ENCODE data around the gene MLLT10. TPM values are rescaled to one million over a fixed set of nuclear protein-coding genes. Genes with fewer than 3 reads are reported as not detected.
"Not testable (repeated sequence)": the region's sequence is repeated elsewhere in the genome, so short reads cannot be mapped to it uniquely, and the experiment has no call there.

The MLLT10 gene
- total RNA-seq, 1 donor from 2014 or later, result 65.6 TPM

- Mint-ChIP-seq H3K27me3 (no peaks in the 10 kb centered on the region), H3K36me3 (ENCODE audit: insufficient read depth) (peaks cover 35% of the 10 kb centered on the region), H3K27ac (no peak overlapping the region), H3K9me3 (ENCODE audit: low read depth) (peaks cover 9% of the 10 kb centered on the region), H3K4me1 (ENCODE audit: low read depth) (no peaks in the 10 kb centered on the region), H3K4me3 (ENCODE audit: low read depth) (no peak overlapping the region)
- no peak for DNase-seq (ENCODE audit: low spot score, unreplicated experiment)
- TF ChIP-seq, protein P1, sequence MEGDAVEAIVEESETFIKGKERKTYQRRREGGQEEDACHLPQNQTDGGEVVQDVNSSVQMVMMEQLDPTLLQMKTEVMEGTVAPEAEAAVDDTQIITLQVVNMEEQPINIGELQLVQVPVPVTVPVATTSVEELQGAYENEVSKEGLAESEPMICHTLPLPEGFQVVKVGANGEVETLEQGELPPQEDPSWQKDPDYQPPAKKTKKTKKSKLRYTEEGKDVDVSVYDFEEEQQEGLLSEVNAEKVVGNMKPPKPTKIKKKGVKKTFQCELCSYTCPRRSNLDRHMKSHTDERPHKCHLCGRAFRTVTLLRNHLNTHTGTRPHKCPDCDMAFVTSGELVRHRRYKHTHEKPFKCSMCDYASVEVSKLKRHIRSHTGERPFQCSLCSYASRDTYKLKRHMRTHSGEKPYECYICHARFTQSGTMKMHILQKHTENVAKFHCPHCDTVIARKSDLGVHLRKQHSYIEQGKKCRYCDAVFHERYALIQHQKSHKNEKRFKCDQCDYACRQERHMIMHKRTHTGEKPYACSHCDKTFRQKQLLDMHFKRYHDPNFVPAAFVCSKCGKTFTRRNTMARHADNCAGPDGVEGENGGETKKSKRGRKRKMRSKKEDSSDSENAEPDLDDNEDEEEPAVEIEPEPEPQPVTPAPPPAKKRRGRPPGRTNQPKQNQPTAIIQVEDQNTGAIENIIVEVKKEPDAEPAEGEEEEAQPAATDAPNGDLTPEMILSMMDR (IDR thresholded peaks at IDR 0.05; ENCODE audit: unreplicated experiment), result no peak
These were observed 53.4 kb downstream of the MLLT10 start for GRCh38 chr10:21587391-21587790.

GRCh38 chr10:21588159-21588558 lies 54.1 kb downstream of the MLLT10 start:
- H3K36me3 Mint-ChIP-seq (ENCODE audit: insufficient read depth), result peaks cover 38% of the 10 kb centered on the region
- DNase-seq (ENCODE audit: low spot score, unreplicated experiment); H3K4me1 Mint-ChIP-seq (ENCODE audit: low read depth); H3K9me3 Mint-ChIP-seq (ENCODE audit: low read depth); H3K27me3 Mint-ChIP-seq; H3K4me3 Mint-ChIP-seq (ENCODE audit: low read depth); H3K27ac Mint-ChIP-seq: not testable (repeated sequence)

DNA sequence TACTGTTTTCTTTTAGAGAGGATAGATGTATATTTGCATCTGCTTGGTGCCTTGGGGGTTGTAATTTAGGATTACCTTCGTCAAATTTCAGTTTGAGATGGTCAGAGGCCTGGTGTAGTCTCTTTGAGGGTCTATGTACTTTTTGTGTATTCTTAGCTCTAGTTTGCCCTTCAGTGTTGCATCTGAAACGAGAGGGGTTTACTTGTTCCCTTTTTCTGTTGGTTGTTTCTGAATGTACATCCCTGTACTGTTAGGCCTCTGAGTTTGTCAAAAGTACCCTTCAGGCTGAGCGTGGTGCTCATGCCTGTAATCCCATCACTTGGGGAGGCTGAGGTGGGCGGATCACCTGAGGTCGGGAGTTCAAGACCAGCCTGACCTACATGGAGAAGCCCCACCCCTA lies 60.0 kb downstream of the MLLT10 start:
- peak overlapping the region; percentile 33 for H3K27ac Mint-ChIP-seq

GRCh38 chr10:21599582-21599981 lies 65.5 kb downstream of the MLLT10 start:
- DNase-seq (ENCODE audit: low spot score, unreplicated experiment), result no peak
- H3K4me3 Mint-ChIP-seq (ENCODE audit: low read depth), result no peak overlapping the region
- no peaks in the 10 kb centered on the region for H3K27me3 Mint-ChIP-seq
- H3K4me1 Mint-ChIP-seq (ENCODE audit: low read depth), result peaks cover 10% of the 10 kb centered on the region
- TF ChIP-seq, protein P1 (IDR thresholded peaks at IDR 0.05; ENCODE audit: unreplicated experiment), result no peak
- peak overlapping the region; percentile 58 for H3K27ac Mint-ChIP-seq
- no peaks in the 10 kb centered on the region for H3K9me3 Mint-ChIP-seq (ENCODE audit: low read depth)
- H3K36me3 Mint-ChIP-seq (ENCODE audit: insufficient read depth), result peaks cover 8% of the 10 kb centered on the region

More for the DNA sequence above, 60.0 kb downstream of the MLLT10 start:
- no peak for DNase-seq (ENCODE audit: low spot score, unreplicated experiment)
- TF ChIP-seq, protein P1 (IDR thresholded peaks at IDR 0.05; ENCODE audit: unreplicated experiment), result no peak
- Mint-ChIP-seq H3K9me3 (ENCODE audit: low read depth) (peaks cover 4% of the 10 kb centered on the region), H3K27me3 (no peaks in the 10 kb centered on the region), H3K36me3 (ENCODE audit: insufficient read depth) (peaks cover 27% of the 10 kb centered on the region), H3K4me1 (ENCODE audit: low read depth) (no peaks in the 10 kb centered on the region), H3K4me3 (ENCODE audit: low read depth) (no peak overlapping the region)

GRCh38 chr10:21600804-21601433 lies 66.9 kb downstream of the MLLT10 start:
- TF ChIP-seq, protein P1 (IDR thresholded peaks at IDR 0.05; ENCODE audit: unreplicated experiment), result no peak
- H3K27me3 Mint-ChIP-seq, result no peaks in the 10 kb centered on the region
- DNase-seq (ENCODE audit: low spot score, unreplicated experiment), result no peak
- H3K4me1 Mint-ChIP-seq (ENCODE audit: low read depth), result peaks cover 10% of the 10 kb centered on the region
- no peak overlapping the region for H3K4me3 Mint-ChIP-seq (ENCODE audit: low read depth)
- H3K36me3 Mint-ChIP-seq (ENCODE audit: insufficient read depth), result peaks cover 7% of the 10 kb centered on the region
- H3K27ac Mint-ChIP-seq, result peak overlapping the region; percentile 87
- no peaks in the 10 kb centered on the region for H3K9me3 Mint-ChIP-seq (ENCODE audit: low read depth)

GRCh38 chr10:21602313-21602712 lies 68.3 kb downstream of the MLLT10 start:
- no peak for DNase-seq (ENCODE audit: low spot score, unreplicated experiment)
- no peaks in the 10 kb centered on the region for H3K27me3 Mint-ChIP-seq
- TF ChIP-seq, protein P1 (IDR thresholded peaks at IDR 0.05; ENCODE audit: unreplicated experiment), result no peak
- H3K4me1 Mint-ChIP-seq (ENCODE audit: low read depth), result peaks cover 10% of the 10 kb centered on the region
- H3K27ac Mint-ChIP-seq, result no peak overlapping the region
- H3K4me3 Mint-ChIP-seq (ENCODE audit: low read depth), result no peak overlapping the region
- peaks cover 17% of the 10 kb centered on the region for H3K36me3 Mint-ChIP-seq (ENCODE audit: insufficient read depth)
- H3K9me3 Mint-ChIP-seq (ENCODE audit: low read depth), result peaks cover 4% of the 10 kb centered on the region
